K562 (cell line): ENCODE data around the gene LTBR.

Source experiments
- CEBPB ChIP-seq: fragments of 450-650 bp; IDR thresholded peaks from 2 replicates; pipeline ENCODE4 v1.6.1; 2016; ENCODE audit warnings: missing genetic modification characterization, missing compliant biosample characterization
- HIVEP1 ChIP-seq: fragments of 250-450 bp; sonication (Bioruptor Pico); IDR thresholded peaks from 2 replicates; pipeline ENCODE4 v1.4.0; 2020; ENCODE audit warnings: mild to moderate bottlenecking
- MYBL2 ChIP-seq, 2 experiments: fragments of 450-650 bp in 1 of 2; sonication (generic) in 1 of 2; formaldehyde crosslinking in 1 of 2; IDR thresholded peaks; 2 replicates each; pipeline versions ENCODE4 v1.6.1 to v1.8.1; 2017 to 2022; ENCODE audit warnings: borderline replicate concordance in 1 of 2, inconsistent platforms in 1 of 2, low read depth in 1 of 2, mild to moderate bottlenecking in 1 of 2, missing genetic modification reagents in 1 of 2, moderate library complexity in 1 of 2
- NR3C1 ChIP-seq: sonication (generic); formaldehyde crosslinking; IDR thresholded peaks from 2 replicates; pipeline ENCODE4 v1.8.1; 2022; ENCODE audit warnings: missing genetic modification reagents
- PHF8 ChIP-seq: fragments of 200-600 bp; sonication (generic); IDR thresholded peaks from 2 replicates; pipeline ENCODE4 v1.6.1; 2012; ENCODE audit warnings: mixed run types, mild to moderate bottlenecking, inconsistent platforms, low read length, moderate library complexity, borderline replicate concordance
- SUPT5H ChIP-seq: fragments of 450-650 bp; IDR thresholded peaks from 2 replicates; pipeline ENCODE4 v1.6.1; 2016
- TRIM24 ChIP-seq, 2 experiments: fragments of 450-650 bp; IDR thresholded peaks; 2 replicates each; pipeline ENCODE4 v1.6.1; 2016
- ZKSCAN8 ChIP-seq: fragments of 200-800 bp; sonication (Bioruptor generic); IDR thresholded peaks from 2 replicates; pipeline ENCODE4 v1.6.1; 2016; ENCODE audit warnings: missing genetic modification characterization, missing compliant biosample characterization
- ZNF121 ChIP-seq: sonication (generic); formaldehyde crosslinking; conservative IDR thresholded peaks from 2 replicates; pipeline ENCODE4 v1.8.0; 2022; ENCODE audit warnings: missing genetic modification reagents
- TF ChIP-seq, protein P1 (sequence below): fragments of 450-650 bp; formaldehyde crosslinking; IDR thresholded peaks from 2 replicates; pipeline ENCODE4 v1.4.0; 2022; ENCODE audit warnings: mild to moderate bottlenecking, moderate library complexity
- TF ChIP-seq, protein P2 (sequence below), 2 experiments: fragments of 450-650 bp in 1 of 2; sonication (generic) in 1 of 2; formaldehyde crosslinking in 1 of 2; IDR thresholded peaks in 1 of 2; conservative IDR thresholded peaks in 1 of 2; 2 replicates each; pipeline versions ENCODE4 v1.6.1 to v1.8.1; 2016 to 2023; ENCODE audit warnings: mild to moderate bottlenecking in 2 of 2, moderate library complexity in 2 of 2, inconsistent platforms in 1 of 2, missing genetic modification reagents in 1 of 2
- TF ChIP-seq, protein P3 (sequence below), 3 experiments: IDR thresholded peaks in 2 of 3; conservative IDR thresholded peaks in 1 of 3; 2 replicates each; pipeline ENCODE4 v1.5.1; 2011 to 2012; ENCODE audit warnings: low read length in 3 of 3, mild to moderate bottlenecking in 3 of 3, control low read depth in 2 of 3, improper control_type of control experiment in 1 of 3, inconsistent platforms in 1 of 3, low read depth in 1 of 3, mixed read lengths in 1 of 3, moderate library complexity in 1 of 3; ENCODE audit not compliant: insufficient read depth in 2 of 3

DNA sequence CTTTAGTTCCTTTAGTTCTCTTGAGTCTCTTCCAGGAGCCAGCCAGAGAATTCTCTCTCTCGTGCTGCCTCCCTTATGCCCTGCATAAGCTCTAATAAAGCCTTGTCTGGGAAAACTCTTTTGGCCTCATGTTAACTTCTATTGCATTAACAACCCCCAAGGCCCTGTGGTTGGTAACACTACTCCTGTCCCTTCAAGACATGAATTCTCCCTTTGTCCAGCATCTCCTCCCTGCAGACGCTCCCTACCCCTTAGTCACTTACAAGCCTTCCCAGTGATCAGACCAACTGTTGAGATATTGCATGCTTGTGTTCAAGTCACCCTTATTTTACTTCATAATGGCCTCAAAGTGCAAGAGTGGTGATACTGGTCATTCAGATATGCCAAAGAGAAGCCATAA lies 12.1 kb downstream of the LTBR start:
- TF ChIP-seq PHF8 (no peak), ZKSCAN8 (CRISPR knock-in tag) (no peak), SUPT5H (no peak), MYBL2 (IDR thresholded peaks at IDR 0.05; ENCODE audit: low read depth) (no peak), MYBL2 (CRISPR knock-in tag; IDR thresholded peaks at IDR 0.05; ENCODE audit: borderline replicate concordance) (no peak), NR3C1 (CRISPR knock-in tag) (no peak), ZNF121 (CRISPR knock-in tag) (no peak), HIVEP1 (CRISPR knock-in tag) (no peak), CEBPB (tag) (no peak), TRIM24 (IDR thresholded peaks at IDR 0.05) (no peak)
- TF ChIP-seq, protein P1, sequence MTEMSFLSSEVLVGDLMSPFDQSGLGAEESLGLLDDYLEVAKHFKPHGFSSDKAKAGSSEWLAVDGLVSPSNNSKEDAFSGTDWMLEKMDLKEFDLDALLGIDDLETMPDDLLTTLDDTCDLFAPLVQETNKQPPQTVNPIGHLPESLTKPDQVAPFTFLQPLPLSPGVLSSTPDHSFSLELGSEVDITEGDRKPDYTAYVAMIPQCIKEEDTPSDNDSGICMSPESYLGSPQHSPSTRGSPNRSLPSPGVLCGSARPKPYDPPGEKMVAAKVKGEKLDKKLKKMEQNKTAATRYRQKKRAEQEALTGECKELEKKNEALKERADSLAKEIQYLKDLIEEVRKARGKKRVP (CRISPR knock-in tag) = no peak
- TF ChIP-seq, protein P2, sequence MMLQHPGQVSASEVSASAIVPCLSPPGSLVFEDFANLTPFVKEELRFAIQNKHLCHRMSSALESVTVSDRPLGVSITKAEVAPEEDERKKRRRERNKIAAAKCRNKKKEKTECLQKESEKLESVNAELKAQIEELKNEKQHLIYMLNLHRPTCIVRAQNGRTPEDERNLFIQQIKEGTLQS (IDR thresholded peaks at IDR 0.05) = no peak
- TF ChIP-seq, protein P2 (CRISPR knock-in tag; conservative IDR thresholded peaks at IDR 0.05) = no peak
- TF ChIP-seq, protein P3, sequence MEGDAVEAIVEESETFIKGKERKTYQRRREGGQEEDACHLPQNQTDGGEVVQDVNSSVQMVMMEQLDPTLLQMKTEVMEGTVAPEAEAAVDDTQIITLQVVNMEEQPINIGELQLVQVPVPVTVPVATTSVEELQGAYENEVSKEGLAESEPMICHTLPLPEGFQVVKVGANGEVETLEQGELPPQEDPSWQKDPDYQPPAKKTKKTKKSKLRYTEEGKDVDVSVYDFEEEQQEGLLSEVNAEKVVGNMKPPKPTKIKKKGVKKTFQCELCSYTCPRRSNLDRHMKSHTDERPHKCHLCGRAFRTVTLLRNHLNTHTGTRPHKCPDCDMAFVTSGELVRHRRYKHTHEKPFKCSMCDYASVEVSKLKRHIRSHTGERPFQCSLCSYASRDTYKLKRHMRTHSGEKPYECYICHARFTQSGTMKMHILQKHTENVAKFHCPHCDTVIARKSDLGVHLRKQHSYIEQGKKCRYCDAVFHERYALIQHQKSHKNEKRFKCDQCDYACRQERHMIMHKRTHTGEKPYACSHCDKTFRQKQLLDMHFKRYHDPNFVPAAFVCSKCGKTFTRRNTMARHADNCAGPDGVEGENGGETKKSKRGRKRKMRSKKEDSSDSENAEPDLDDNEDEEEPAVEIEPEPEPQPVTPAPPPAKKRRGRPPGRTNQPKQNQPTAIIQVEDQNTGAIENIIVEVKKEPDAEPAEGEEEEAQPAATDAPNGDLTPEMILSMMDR (IDR thresholded peaks at IDR 0.05 in 2 of 3, conservative IDR thresholded peaks at IDR 0.05 in 1 of 3; ENCODE audit: insufficient read depth in 2 of 3, low read depth in 1 of 3, low read length in 3 of 3) = no peak
